H9 (cell line): ENCODE data around the gene GFER. TPM values are rescaled to one million over a fixed set of nuclear protein-coding genes. Genes with fewer than 3 reads are reported as not detected.
A peak's percentile ranks its signal among the peaks of the same experiment; 100 is the strongest.

Experiments used
- DNase-seq: peaks from one replicate; pipeline ENCODE4 v3.0.0-alpha.2; 2017
- H2AFZ ChIP-seq: one replicate; pipeline ENCODE4 v1.6.1; 2013; ENCODE audit warnings: mild to moderate bottlenecking, low read length, control low read depth, moderate library complexity
- H2AK5ac ChIP-seq: 2 replicates; pipeline ENCODE4 v1.6.1; 2013; ENCODE audit warnings: low read length, control low read depth, mixed read lengths; ENCODE audit not compliant: insufficient read length
- H2BK120ac ChIP-seq: one replicate; pipeline ENCODE4 v1.6.1; 2013; ENCODE audit warnings: low read depth, mild to moderate bottlenecking, low read length, control low read depth, inconsistent platforms; ENCODE audit not compliant: poor library complexity, severe bottlenecking
- H2BK12ac ChIP-seq: 2 replicates; pipeline ENCODE4 v1.6.1; 2013; ENCODE audit warnings: low read length, control low read depth, mixed read lengths, low read depth; ENCODE audit not compliant: insufficient read length
- H2BK15ac ChIP-seq: 2 replicates; pipeline ENCODE4 v1.6.1; 2013; ENCODE audit warnings: low read depth, low read length, control low read depth
- H2BK20ac ChIP-seq: one replicate; pipeline ENCODE4 v1.6.1; 2013; ENCODE audit warnings: low read depth, mild to moderate bottlenecking, low read length, control low read depth, inconsistent platforms; ENCODE audit not compliant: poor library complexity, severe bottlenecking
- H2BK5ac ChIP-seq: 2 replicates; pipeline ENCODE4 v1.6.1; 2013; ENCODE audit warnings: low read length, control low read depth, mixed read lengths; ENCODE audit not compliant: insufficient read length
- H3K14ac ChIP-seq: 2 replicates; pipeline ENCODE4 v1.6.1; 2013; ENCODE audit warnings: low read length, control low read depth; ENCODE audit not compliant: insufficient read depth
- H3K18ac ChIP-seq: 2 replicates; pipeline ENCODE4 v1.6.1; 2013; ENCODE audit warnings: low read depth, mild to moderate bottlenecking, mixed read lengths, low read length, control low read depth; ENCODE audit not compliant: insufficient read length
- H3K23ac ChIP-seq: 2 replicates; pipeline ENCODE4 v1.6.1; 2013; ENCODE audit warnings: low read length, control low read depth, mixed read lengths, low read depth; ENCODE audit not compliant: insufficient read length
- H3K23me2 ChIP-seq: 2 replicates; pipeline ENCODE4 v1.6.1; 2013; ENCODE audit warnings: low read depth, mild to moderate bottlenecking, mixed read lengths, low read length, control low read depth; ENCODE audit not compliant: insufficient read length, poor library complexity, severe bottlenecking
- H3K27ac ChIP-seq: 2 replicates; pipeline ENCODE4 v1.5.1; 2013; ENCODE audit warnings: low read length, control low read depth, mixed read lengths, low read depth; ENCODE audit not compliant: insufficient read length
- H3K27me3 ChIP-seq: 2 replicates; pipeline ENCODE4 v1.6.1; 2013; ENCODE audit warnings: low read length, control low read depth, inconsistent platforms; ENCODE audit not compliant: insufficient read depth
- H3K4ac ChIP-seq: 2 replicates; pipeline ENCODE4 v1.6.1; 2013; ENCODE audit warnings: low read depth, mild to moderate bottlenecking, control low read depth, inconsistent platforms, low read length, moderate library complexity
- H3K4me1 ChIP-seq: 2 replicates; pipeline ENCODE4 v1.6.1; 2013; ENCODE audit warnings: low read length, control low read depth, inconsistent platforms; ENCODE audit not compliant: insufficient read depth
- H3K4me2 ChIP-seq: 2 replicates; pipeline ENCODE4 v1.6.1; 2013; ENCODE audit warnings: low read length, control low read depth, mixed read lengths; ENCODE audit not compliant: insufficient read length, insufficient read depth
- H3K56ac ChIP-seq: 2 replicates; pipeline ENCODE4 v1.6.1; 2013; ENCODE audit warnings: low read depth, mild to moderate bottlenecking, mixed read lengths, low read length, control low read depth; ENCODE audit not compliant: insufficient read length
- H3K79me1 ChIP-seq: 2 replicates; pipeline ENCODE4 v1.6.1; 2013; ENCODE audit warnings: low read depth, mild to moderate bottlenecking, moderate library complexity, low read length, control low read depth, inconsistent platforms; ENCODE audit not compliant: insufficient read depth, poor library complexity, severe bottlenecking
- H3K79me2 ChIP-seq: 2 replicates; pipeline ENCODE4 v1.6.1; 2013; ENCODE audit warnings: low read length, control low read depth, inconsistent platforms; ENCODE audit not compliant: insufficient read depth
- H3K9ac ChIP-seq: 2 replicates; pipeline ENCODE4 v1.6.1; 2013; ENCODE audit warnings: low read length, control low read depth, mixed read lengths; ENCODE audit not compliant: insufficient read length; ENCODE audit errors: extremely low read depth
- H3K9me3 ChIP-seq: one replicate; pipeline ENCODE4 v1.6.1; 2013; ENCODE audit warnings: low read depth, low read length, inconsistent platforms; ENCODE audit not compliant: control insufficient read depth
- H3T11ph ChIP-seq: one replicate; pipeline ENCODE4 v1.6.1; 2013; ENCODE audit warnings: mild to moderate bottlenecking, low read length, control low read depth, inconsistent platforms
- H4K20me1 ChIP-seq: one replicate; pipeline ENCODE4 v1.6.1; 2013; ENCODE audit not compliant: control insufficient read depth, insufficient read length, insufficient read depth
- H4K5ac ChIP-seq: 2 replicates; pipeline ENCODE4 v1.6.1; 2013; ENCODE audit warnings: low read depth, mild to moderate bottlenecking, mixed read lengths, low read length, control low read depth; ENCODE audit not compliant: insufficient read length
- H4K8ac ChIP-seq: replicated peaks from 2 replicates; pipeline ENCODE4 v1.6.1; 2013; ENCODE audit warnings: low read length, control low read depth, mixed read lengths, low read depth; ENCODE audit not compliant: insufficient read length
- H4K91ac ChIP-seq: 2 replicates; pipeline ENCODE4 v1.6.1; 2013; ENCODE audit warnings: low read depth, mild to moderate bottlenecking, moderate library complexity, mixed read lengths, low read length, control low read depth; ENCODE audit not compliant: insufficient read length
- H3K27ac Mint-ChIP-seq, 3 experiments: 2 replicates in 2 of 3; 3 replicates in 1 of 3; pipeline ENCODE4 v1.8.0; 2020 to 2021; ENCODE audit warnings: mixed read lengths in 3 of 3, mild to moderate bottlenecking in 1 of 3, moderate library complexity in 1 of 3
- H3K27me3 Mint-ChIP-seq: 2 replicates; pipeline ENCODE4 v1.8.0; 2021; ENCODE audit warnings: low read depth, mild to moderate bottlenecking, moderate library complexity, mixed read lengths
- H3K36me3 Mint-ChIP-seq, 3 experiments: 2 replicates in 2 of 3; 3 replicates in 1 of 3; pipeline ENCODE4 v1.8.0; 2020 to 2021; ENCODE audit warnings: low read depth in 3 of 3, mixed read lengths in 3 of 3; ENCODE audit not compliant: insufficient read depth in 1 of 3
- H3K4me1 Mint-ChIP-seq, 2 experiments: 2 replicates each; pipeline ENCODE4 v1.8.0; 2020; ENCODE audit warnings: mixed read lengths in 2 of 2
- H3K4me3 Mint-ChIP-seq, 2 experiments: 2 replicates in 1 of 2; 3 replicates in 1 of 2; pipeline ENCODE4 v1.8.0; 2020 to 2021; ENCODE audit warnings: mild to moderate bottlenecking in 2 of 2, mixed read lengths in 2 of 2, moderate library complexity in 1 of 2
- H3K9me3 Mint-ChIP-seq, 2 experiments: 2 replicates in 1 of 2; 3 replicates in 1 of 2; pipeline ENCODE4 v1.8.0; 2020; ENCODE audit warnings: mild to moderate bottlenecking in 2 of 2, mixed read lengths in 2 of 2, moderate library complexity in 1 of 2
- CTCF ChIP-seq: fragments of 200-600 bp; sonication (generic); conservative IDR thresholded peaks from 3 replicates; pipeline ENCODE4 v1.8.0; 2021; ENCODE audit warnings: antibody characterized with exemption, mild to moderate bottlenecking
- WGBS: extraction: QIAGEN DNeasy Blood & Tissue Kit; methylation state at CpG from one replicate; pipeline ENCODE4 v1.1.7; 2013; ENCODE audit warnings: missing lambda C conversion rate, low lambda C conversion rate, mixed read lengths; ENCODE audit not compliant: insufficient read length; ENCODE audit errors: extremely low coverage; 5-methylcytosine and 5-hydroxymethylcytosine counted together
- total RNA-seq: library from RNA; stranded (reverse); gene quantifications from 2 replicates; pipeline ENCODE4 v1.2.1, GENCODE V29; 2021

The GFER gene
- total RNA-seq, 1 experiment from 2014 or later = 49.1 TPM

GRCh38 chr16:1972490-1972877 is 11.5 kb upstream of the GFER start:
- Histone ChIP-seq H4K8ac (no peak overlapping the region), H3K27me3 (no peaks in the 10 kb centered on the region), H2AFZ (no peak overlapping the region), H3K27ac (no peak overlapping the region), H3K9me3 (no peaks in the 10 kb centered on the region), H3K4ac (no peak overlapping the region), H3K23ac (no peak overlapping the region), H4K91ac (no peak overlapping the region), H3K4me2 (peak overlapping the region; percentile 62), H2AK5ac (no peak overlapping the region), H3K9ac (peak overlapping the region; percentile 68), H3K56ac (no peak overlapping the region), H3K4me1 (no peaks in the 10 kb centered on the region), H3K14ac (no peak overlapping the region), H4K20me1 (no peaks in the 10 kb centered on the region), H2BK15ac (no peak overlapping the region), H3K18ac (no peak overlapping the region), H3K23me2 (peaks cover 8% of the 10 kb centered on the region), H3T11ph (no peak overlapping the region), H3K79me1 (peaks cover 5% of the 10 kb centered on the region), H2BK120ac (no peak overlapping the region), H2BK12ac (no peak overlapping the region), H2BK20ac (no peak overlapping the region), H3K79me2 (peaks cover 6% of the 10 kb centered on the region; the same call in 1 of the 2 replicates), H2BK5ac (no peak overlapping the region), H4K5ac (no peak overlapping the region)
- Mint-ChIP-seq H3K27ac (0 out of 7 replicates have a peak overlapping the region, but pooled peaks of 1 of the 3 experiments have one; percentile 42), H3K27me3 (no peaks in the 10 kb centered on the region), H3K4me1 (peaks cover 8 to 14% of the 10 kb centered on the region in 2 experiments), H3K36me3 (peaks cover 10 to 25% (median 25%) of the 10 kb centered on the region in 3 experiments), H3K9me3 (no peaks in the 10 kb centered on the region; a peak in 2 of 5 replicates), H3K4me3 (peak overlapping the region; percentile 93 to 96)
- WGBS = no CpG with 5 or more reads among the region's 22 CpGs
- TF ChIP-seq CTCF = no peak
- DNase-seq = no peak
